K562 (cell line): ENCODE data around the gene ARHGEF1. TPM values are rescaled to one million over a fixed set of nuclear protein-coding genes. Genes with fewer than 3 reads are reported as not detected.

Experiments used
- CXXC5 ChIP-seq: fragments of 250-450 bp; sonication (Bioruptor Pico); IDR thresholded peaks from 2 replicates; pipeline ENCODE4 v1.8.0; 2022; ENCODE audit warnings: inconsistent platforms, mild to moderate bottlenecking, moderate library complexity
- RREB1 ChIP-seq: fragments of 250-450 bp; sonication (Bioruptor Pico); IDR thresholded peaks from 2 replicates; pipeline ENCODE4 v1.4.0; 2020
- ZNF699 ChIP-seq: fragments of 250-450 bp; sonication (Bioruptor Pico); IDR thresholded peaks from 2 replicates; pipeline ENCODE4 v1.8.0; 2021; ENCODE audit warnings: mild to moderate bottlenecking, moderate library complexity; ENCODE audit not compliant: insufficient replicate concordance
- polyA plus RNA-seq, 8 experiments: library from polyadenylated mRNA; depleted of rRNA in 4 of 8; stranded (reverse) in 5 of 8; unstranded in 3 of 8; fragments of >200 nt; fragmentation: Nextera tagmentation in 2 of 8; fragmentation: Illumina TruSeq in 1 of 8; extraction: Ambion mirVana in 2 of 8; extraction: Trizol in 1 of 8; gene quantifications; 2 replicates each; pipeline versions ENCODE4 v1.2.1 to v1.2.3, GENCODE V29; 2011 to 2014; ENCODE audit warnings: inconsistent platforms in 1 of 8, missing spikeins in 1 of 8
- total RNA-seq, 7 experiments: library from RNA; depleted of rRNA in 6 of 7; stranded (reverse); fragments of >200 nt in 6 of 7; fragmentation: Illumina TruSeq in 2 of 7; extraction: Trizol in 2 of 7; gene quantifications; 2 replicates each; pipeline versions ENCODE4 v1.2.1 to v1.2.3, GENCODE V29; 2011 to 2021; ENCODE audit warnings: low replicate concordance in 1 of 7
- TF ChIP-seq, protein P1 (sequence below): fragments of 250-450 bp; sonication (Bioruptor Pico); IDR thresholded peaks from 2 replicates; pipeline ENCODE4 v1.5.1; 2021; ENCODE audit warnings: mild to moderate bottlenecking

ARHGEF1 gene
- total and polyA plus RNA-seq, 9 of the 15 experiments (the other 6 are each of a cell fraction or from before 2014, with no cell fraction given): 1.9 to 149 (median 29.8) TPM

GRCh38 chr19:41932720-41933332, 49.8 kb downstream of the ARHGEF1 start (continued):
- TF ChIP-seq, protein P1, sequence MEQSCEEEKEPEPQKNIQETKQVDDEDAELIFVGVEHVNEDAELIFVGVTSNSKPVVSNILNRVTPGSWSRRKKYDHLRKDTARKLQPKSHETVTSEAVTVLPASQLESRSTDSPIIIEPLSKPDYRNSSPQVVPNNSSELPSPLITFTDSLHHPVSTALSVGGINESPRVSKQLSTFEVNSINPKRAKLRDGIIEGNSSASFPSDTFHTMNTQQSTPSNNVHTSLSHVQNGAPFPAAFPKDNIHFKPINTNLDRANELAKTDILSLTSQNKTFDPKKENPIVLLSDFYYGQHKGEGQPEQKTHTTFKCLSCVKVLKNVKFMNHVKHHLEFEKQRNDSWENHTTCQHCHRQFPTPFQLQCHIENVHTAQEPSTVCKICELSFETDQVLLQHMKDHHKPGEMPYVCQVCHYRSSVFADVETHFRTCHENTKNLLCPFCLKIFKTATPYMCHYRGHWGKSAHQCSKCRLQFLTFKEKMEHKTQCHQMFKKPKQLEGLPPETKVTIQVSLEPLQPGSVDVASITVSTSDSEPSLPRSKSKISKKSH (CRISPR knock-in tag): no peak
- TF ChIP-seq CXXC5 (CRISPR knock-in tag) (no peak), ZNF699 (CRISPR knock-in tag) (no peak), RREB1 (CRISPR knock-in tag) (no peak)
